GM19467 (cell line): ENCODE data around the gene KIF9.
"Not testable (repeated sequence)": the region's sequence is repeated elsewhere in the genome, so short reads cannot be mapped to it uniquely, and the experiment has no call there.

Experiments
- ATAC-seq: cut with Tn5 transposase; IDR thresholded peaks from one replicate; pipeline ENCODE4 v1.9.1; 2021; ENCODE audit warnings: mild to moderate bottlenecking, moderate library complexity; ENCODE audit not compliant: unreplicated experiment

Gene KIF9

DNA sequence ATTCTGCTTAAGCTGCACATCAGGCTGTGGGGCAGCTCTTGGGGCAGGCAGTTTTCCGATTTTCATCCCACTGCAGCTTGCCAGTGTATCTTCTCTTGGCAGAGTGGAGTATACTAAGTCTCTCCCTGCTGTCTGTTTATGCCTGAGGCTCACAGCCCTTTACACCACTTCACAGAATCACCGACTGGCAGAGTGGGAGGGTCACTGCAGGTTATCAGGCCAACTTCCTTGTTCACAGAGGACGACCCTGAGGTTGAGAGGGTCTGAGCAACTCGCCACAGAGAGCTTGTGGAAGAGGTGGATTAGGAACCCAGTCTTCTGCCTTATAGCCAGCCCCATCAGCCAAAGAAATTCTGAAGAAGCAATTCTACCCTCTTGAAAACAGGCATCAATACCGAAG lies 30.9 kb downstream of the KIF9 start:
- no peak for ATAC-seq

DNA sequence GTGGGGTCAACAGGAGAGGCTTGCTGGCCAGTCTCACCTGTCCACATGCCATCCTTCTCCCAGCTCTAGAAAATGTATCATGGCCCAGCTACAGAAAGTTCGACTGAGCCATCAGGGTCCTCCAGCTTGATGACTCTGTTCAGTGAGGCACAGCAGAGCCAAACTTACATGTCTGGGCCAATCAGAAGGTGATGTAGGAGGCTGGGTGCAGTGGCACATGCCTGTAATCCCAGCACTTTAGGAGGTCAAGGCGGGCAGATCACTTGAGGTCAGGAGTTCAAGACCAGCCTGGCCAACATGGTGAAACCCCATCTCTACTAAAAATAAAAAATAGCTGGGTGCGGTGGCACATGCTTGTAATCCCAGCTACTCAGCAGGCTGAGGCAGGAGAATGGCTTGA lies 31.5 kb downstream of the KIF9 start:
- not testable (repeated sequence) for ATAC-seq

DNA sequence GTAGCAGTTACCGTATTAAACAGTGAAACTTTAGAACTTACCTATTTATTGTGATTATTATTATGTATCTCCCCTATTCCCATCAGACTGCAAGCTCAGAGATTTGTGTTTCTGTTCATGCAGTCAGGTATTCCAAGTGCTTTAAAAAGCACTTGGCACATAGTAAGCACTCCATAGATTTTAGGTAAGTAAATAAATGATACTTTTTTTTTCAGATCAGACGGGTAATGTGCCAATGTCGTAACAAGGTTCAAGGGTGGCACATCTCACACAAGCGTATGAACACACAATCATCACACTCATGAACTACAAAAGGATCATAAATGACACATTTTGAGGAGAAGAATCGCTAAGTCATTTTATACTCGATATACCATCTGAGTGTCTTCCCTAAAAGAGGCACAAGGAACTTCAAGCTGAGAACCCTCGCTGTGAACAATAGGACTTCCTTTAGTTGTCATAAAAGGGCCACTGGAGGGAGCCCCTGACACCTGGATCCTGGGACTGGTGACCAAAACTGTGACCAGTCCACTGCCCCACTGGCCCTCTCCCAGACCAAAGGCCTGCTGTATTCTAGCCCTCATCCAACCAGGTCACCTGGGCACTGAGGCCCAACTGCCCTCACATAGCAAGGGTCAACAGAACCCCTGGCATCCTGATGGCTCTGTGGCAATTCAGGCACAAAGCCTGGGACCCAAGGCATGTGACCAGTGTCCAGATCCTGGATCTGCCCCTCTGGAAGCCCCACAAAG lies 32.1 kb downstream of the KIF9 start:
- ATAC-seq, result no peak

DNA sequence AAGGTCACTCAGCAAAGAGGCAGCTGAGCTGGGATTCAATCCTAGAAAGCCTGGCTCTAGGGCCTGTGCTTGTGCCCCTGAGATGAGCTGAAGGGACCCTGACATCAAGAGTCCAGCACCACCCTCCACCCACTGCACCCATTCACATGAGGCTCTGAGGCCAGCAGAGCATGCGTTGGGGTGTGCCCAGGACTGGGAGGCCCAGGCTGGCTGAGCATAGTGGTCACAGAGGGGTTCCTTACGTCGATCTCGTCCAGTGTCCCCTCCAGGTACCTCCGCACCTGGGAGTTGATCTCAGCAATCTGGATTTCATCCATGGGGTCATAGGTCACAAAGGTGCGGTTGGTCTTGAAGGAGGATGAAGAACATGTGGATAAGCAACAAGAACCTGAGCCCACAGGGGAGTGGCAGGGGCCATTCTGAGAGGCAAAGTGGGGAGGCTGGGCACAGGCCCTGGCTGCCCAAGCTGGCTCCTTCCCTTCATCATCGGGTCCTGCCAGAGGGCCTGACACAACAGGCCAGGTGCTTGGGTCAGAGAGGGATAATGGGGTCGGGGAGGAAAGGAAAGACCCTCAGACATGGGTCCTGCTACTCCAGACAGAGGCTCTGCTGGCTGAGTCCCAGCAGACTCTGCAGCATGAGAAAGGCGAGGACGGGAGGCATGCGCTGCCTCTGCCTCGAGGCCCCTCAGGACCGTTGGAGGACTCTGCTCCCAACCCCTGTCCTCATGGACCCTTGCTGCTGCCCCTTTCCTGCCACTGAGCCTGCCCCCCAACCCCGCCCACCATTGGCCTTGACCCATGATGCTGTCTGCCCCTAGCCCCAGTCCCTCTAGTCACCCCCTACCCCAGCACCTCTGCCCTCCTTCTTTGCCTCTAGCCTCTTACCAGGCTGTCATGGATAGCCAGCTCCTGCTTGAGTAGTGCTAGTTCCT lies 35.2 kb downstream of the KIF9 start:
- no peak for ATAC-seq

DNA sequence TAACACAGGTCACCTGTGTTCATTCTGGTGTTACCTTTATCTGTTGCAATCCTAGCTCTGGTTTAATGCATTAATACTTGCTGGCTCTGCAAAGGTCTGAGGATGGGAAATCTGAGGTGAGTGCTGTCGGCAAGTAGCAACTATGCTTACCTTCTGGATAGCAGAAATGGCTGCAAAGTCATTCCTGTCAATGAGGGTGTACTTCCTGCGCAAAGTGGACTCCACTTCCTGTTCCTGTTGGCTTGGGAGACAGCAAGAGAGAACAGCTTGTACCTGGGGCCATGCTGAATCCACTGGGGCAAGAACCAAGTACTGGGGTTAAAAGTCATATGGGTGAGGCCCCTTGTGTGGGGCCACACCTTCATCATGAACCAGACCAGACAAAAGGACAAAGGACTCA lies 37.3 kb downstream of the KIF9 start:
- no peak for ATAC-seq

DNA sequence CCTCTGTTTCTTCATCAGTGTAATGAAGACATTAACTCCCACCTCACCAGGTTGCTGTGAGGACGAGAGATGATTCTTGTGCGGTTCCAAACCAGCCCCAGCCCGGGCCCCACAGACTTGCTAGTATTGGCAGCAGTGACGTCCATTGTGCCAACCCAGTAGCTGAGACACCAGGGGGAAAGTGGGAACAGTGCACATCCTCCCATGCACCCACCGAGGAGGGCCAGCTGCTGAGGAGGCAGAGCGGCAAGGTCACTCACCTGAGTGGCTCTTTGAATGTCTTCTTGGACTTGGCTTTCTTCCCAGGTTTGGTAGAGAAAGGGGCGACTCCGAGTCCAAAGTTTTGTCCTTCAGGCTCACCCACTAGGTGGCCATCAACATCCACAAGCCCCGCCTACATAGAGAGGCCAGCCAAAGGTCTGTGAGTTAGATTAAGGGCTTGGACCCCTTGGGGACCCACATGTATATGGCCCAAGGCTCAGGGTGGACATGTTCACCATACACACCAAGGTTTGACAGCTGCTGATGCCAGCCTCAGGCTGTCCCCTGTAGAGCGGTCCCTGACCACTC lies 38.0 kb downstream of the KIF9 start:
- ATAC-seq, result no peak

DNA sequence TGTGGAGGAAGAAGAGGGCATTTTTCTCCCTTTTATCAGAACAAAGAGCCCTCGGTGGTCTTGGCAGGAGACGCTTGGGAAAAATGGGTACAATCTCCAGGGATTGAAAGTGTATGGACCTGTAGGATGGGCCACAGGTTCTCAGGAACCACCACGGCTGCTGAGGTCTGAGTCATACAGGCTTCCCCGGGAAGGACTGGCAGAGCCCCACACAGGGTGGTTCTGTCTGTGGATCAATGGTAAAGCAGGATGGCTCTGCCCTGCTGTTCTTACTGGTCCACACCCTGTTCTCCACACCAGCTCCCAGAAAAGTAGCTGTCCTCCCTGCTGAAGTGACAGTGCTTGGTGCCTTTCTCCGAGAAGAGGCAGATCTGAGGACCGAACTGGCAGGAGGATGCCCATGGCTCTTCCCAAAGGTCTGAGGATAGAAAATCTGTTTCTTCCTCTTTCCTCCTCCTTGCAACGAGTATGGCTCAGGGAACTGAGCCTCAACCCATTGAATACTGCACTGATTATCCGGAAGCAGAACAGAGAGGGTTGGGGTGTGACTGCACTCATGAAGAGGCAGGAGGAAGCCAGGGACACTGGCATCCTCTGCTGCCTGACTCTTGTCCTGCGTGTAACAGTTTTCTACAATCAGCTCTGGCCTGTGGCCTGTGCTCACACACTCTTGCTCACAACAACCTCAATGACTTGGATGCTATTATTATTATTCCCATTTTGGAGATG lies 39.0 kb downstream of the KIF9 start:
- no peak for ATAC-seq

DNA sequence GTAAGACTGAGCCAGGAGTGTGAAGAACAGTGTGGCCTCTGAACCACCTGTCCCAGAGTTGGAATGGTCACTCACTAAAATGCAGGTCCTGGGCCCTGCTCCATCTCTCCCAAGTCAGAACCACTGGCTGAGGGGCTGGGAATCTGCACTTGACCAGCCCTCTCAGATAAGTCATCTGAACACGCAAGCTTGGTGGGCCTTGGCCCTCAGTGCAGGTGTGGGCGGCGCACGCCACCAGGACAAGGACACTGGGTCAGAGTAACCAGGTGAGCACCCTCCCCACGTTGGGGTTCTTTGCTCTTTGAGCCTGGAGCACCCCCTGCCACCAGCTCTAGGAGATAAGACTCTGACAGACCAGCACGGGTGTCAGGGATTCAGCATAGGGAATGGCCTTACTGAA lies 42.7 kb downstream of the KIF9 start:
- ATAC-seq, result no peak

DNA sequence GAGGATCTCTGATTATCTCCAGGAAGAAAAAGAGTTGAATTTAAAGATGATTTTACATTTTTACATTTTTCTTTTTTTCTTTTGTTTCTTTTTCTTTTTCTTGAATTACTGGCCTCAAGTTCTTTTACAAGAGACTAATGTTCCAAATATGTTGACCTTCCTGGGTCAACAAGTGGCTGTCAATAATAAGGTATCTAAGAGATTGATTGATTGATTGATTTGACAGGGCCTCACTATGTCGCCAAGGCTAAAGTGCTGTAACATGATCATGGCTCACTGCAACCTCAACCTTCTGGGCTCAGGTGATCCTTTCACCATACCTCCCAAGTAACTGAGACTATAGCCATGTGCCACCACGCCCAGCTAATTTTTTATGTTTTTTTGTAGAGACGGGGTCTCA lies 44.6 kb downstream of the KIF9 start:
- ATAC-seq, result no peak

DNA sequence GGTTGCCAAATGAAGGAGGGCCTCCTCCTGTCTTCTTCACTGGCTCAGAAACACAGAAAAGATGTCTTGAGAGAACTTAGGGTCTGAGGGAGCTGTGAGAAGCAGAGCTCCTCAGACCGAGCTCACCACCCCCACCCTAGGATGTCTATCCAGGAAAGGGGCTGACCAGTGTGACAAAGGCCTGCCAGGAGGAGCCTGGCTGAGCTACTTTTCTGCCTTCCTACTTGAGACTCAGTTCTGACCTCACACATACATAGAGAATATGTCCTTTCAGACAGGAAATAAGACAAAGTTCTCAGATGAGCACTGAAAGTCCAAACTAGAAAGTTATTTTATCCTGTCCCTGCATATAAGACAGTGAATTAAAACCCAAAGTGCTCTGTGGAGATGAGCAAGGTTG lies 54.5 kb downstream of the KIF9 start:
- ATAC-seq, result no peak

DNA sequence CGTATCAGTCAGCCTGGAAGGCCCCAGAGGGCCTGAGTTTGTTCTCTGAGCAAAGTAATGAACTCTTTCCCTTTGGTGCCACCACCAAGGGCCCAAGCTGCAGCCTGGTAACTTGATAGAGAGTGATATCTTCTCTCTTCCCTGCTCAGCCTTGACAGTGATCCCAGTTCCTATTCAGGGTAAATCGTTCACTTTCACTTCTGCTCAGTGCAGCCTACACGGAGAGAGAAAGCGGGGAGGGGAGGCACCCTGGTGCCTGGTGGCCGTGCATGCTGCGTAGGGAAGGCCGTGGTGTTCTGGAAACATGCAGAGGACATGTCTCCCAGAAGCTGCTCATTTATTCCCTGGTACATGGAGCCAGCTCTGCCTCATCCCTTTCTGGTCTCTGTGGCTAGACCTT lies 54.9 kb downstream of the KIF9 start:
- ATAC-seq, result no peak

DNA sequence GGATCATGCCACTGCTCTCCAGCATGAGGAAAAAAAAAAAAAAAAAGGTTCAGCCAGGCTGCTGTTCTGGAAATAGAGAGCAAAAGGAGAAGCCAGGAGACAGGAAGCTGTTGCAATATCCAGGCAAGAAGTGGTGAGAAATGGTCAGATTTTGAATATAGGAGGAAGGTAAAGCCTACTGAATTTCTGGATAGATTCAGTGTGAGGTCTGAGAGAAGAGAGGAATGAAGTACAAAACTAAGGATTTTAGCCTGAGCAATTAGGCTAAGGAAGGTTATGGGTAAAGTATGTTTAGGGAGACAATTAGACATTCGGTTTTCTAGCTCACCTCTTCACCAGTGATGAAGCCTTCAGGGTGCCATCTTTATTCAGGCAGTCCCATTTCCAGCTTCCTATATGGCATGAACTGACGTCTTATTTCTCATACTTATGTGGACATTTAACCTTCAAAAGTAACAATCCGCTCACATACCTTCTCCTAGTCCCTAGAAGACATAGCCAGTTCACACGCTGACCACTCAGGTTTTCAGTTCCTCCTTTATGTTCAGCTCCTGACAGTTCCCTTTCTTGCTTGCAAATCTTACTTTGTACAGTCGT lies 57.2 kb downstream of the KIF9 start:
- ATAC-seq, result no peak

DNA sequence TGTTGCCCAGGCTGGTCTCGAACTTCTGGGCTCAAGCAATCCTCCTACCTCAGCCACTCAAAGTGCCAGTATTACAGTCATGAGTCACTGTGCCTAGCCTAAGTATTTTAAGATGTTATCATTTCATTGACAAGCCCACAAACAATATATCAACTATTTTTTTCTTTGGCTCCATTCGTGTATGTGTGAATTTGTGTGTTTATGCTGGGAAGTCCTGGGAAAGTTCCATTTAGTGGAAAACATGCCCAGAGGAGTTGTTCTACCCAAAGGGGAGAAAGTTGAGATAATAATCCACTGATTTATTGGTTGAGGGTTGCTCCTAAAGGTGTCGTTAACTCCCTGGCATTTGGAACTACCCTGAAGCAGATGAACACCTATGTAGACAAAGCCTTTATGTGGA lies 58.8 kb downstream of the KIF9 start:
- no peak for ATAC-seq

DNA sequence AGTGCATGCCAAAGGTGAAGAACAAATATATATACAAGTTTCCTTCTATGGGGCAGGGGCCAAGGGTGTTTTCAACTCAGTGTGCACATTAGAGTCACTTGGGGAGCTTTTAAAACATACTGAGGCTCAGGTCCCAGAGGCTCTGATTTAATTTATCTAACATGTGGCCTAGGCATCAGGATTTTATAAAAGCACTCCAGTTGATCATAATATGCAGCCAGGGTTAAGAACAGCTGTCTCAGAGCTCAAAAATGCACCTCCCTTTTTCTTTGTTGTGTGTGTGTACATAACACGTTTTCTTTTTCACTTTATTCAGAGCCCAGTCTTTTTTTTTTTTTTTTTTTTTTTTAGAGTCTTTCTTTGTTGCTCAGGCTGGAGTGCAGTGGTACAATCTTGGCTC lies 60.8 kb downstream of the KIF9 start:
- ATAC-seq, result no peak

DNA sequence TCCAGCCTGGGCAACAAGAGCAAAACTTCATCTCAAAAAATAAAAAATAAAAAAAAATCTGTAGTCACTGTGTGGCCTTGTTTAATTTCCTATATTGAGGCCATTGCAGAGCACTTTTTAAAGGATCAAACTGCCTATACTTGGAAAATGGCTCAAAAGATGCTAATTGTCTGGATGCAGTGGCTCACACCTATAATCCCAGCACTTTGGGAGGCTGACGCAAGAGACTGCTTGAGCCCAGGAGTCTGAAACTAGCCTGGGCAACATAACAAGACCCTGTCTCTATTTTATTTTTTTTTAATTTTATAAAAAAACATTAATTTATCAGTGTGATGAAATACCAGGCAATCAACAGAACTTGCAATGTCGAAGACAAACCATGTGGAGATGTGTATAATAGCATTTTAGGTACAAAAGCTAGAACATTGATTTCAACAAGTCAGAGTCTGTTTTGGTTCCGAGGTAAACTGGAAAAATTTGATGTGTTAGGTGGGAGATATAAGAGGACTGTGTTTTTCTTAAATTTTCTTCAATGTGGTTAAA lies 71.7 kb downstream of the KIF9 start:
- ATAC-seq, result no peak

DNA sequence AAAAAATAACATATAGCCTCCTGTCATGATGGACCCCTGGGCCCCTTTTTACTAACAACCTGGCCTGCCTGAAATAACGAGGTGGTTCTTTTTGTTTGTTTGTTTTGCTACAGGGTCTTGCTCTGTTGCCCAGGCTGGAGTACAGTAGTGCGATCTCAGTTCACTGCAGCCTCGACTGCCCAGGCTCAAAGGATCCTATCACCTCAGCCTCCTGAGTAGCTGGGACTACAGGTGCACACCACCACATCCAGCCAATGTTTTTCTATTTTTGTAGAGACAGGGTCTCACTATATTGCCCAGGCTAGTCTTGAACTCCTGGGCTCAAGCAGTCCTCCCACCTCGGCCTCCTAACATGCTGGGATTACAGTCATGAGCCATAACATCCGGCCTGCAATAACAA lies 76.6 kb downstream of the KIF9 start:
- ATAC-seq, result not testable (repeated sequence)

DNA sequence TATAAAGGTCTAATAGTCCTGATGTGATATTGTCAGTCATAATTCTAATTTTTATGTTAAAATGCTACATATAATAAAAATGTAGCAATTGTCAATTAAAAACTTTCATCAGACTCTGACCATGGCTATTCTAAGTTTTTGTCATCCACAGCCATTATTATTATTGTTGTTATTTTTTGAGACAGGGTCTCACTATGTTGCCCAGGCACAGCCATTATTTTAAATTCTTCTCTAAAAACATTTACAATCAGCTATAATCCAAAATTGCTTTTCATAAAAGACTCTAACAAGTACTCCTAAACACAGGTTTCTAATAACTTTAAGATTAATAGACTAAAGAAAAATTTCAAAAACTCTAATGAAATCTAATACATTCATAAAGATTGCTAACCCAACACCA lies 77.7 kb downstream of the KIF9 start:
- no peak for ATAC-seq

DNA sequence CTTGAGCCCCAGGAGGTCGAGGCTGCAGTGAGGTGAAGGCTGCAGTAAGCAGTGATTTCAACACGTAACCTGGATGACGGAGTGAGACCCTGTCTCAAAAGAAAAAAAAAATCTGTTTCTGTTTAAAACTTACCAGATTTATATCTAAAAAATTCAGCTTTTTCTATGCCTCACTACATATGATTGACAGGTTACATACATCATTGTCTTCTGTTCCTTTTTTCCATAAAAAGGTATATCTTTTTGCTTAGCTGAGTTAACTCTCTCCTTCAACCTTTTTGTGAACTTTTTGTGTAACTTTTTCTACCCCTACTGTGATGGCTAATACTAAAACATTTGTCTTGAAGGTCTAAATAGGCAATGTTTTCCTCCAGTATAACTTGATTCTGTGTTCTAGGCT lies 80.1 kb downstream of the KIF9 start:
- no peak for ATAC-seq

DNA sequence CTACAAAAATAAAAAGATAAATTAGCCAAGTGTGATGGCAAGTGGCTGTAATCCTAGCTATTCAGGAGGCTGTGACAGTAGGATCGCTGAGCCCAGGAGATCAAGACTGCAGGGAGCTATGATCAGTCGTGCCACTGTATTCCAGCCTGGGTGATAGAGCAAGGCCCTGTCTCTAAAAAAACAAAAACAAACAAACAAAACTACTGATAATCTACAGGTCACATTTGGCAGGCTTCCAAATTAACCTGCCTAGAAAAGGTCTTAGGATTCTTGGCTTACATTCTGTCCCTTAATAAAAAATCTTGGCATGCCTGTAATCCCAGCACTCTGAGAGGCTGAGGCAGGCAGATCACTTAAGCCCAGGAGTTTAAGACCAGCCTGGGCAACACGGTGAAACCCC lies 85.3 kb downstream of the KIF9 start:
- ATAC-seq, result no peak

DNA sequence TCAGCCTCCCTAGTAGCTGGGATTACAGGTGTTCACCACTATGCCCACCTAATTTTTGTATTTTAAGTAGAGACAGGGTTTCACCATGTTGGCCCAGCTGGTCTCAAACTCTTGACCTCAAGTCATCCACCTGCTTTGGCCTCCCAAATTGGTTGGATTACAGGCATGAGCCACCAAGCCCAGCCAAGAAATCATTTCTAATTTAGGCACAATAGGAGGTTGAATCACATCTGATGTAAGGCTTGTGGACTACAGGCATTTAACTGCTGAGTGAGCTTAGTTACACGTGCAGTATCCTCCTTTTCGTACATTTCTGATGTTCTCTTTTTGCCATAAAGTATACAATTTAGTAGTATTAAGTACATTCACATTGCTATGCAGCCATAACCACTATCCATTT lies 87.6 kb downstream of the KIF9 start:
- no peak for ATAC-seq
